Left renal pelvis (tissue), 4 donors: ENCODE measurements around the gene UPF1. TPM values are rescaled to one million over a fixed set of nuclear protein-coding genes. Genes with fewer than 3 reads are reported as not detected.
"Not testable (repeated sequence)": the region's sequence is repeated elsewhere in the genome, so short reads cannot be mapped to it uniquely, and the experiment has no call there.

ENCODE experiments used
- DNase-seq, 4 donors: peaks; one replicate each; pipeline ENCODE4 v3.0.0-alpha.2; 2013; ENCODE audit warnings: low read depth in 4 of 4, low spot score in 3 of 4
- polyA plus RNA-seq, 4 donors: library from polyadenylated mRNA; unstranded; fragments of 120-200 nt; gene quantifications; one replicate each; pipeline ENCODE4 v1.2.1, GENCODE V29; 2013; ENCODE audit not compliant: insufficient read length in 4 of 4

Gene UPF1
- polyA plus RNA-seq, 4 donors, result 33.0 to 62.5 (median 51.6) TPM

DNA sequence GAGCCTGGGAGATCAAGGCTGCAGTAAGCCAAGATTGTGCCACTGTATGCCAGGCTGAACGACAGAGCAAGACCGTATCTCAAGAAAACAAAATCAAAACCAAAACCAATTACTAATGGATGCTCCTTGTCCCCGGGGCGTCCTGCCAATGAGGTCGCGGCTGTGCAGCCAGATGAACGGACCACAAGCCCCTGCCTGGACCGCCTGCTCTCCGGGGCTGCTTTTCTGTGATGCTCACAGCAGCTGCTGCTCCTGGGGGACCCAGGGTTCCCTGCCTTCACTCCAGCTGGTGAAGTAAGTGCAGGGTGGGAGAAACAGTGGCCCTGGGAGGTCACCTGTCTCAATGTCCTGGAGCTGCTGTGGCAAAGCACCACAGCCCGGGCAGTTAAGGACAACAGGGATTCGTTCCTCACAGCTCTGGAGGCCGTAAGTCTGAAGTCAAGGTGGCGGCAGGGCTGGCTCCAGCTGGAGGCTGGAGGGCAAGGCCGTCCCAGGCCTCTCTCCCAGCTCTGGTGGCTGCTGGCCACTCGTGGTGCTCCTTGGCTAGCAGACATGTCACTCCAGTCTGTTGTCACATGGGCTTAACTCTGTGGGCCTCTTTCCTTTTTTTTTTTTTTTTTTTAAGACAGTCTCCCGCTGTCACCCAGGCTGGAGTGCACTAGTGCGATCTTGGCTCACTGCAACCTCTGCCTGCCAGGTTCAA is 77.3 kb downstream of the UPF1 start:
- no peak for DNase-seq

GRCh38 chr19:18910010-18910409 is 78.3 kb downstream of the UPF1 start:
- no peak for DNase-seq

GRCh38 chr19:18910801-18911436 is 79.2 kb downstream of the UPF1 start:
- DNase-seq, result no peak

- no peak for DNase-seq
Observed at GRCh38 chr19:18912933-18913332, 81.2 kb downstream of the UPF1 start.

DNA sequence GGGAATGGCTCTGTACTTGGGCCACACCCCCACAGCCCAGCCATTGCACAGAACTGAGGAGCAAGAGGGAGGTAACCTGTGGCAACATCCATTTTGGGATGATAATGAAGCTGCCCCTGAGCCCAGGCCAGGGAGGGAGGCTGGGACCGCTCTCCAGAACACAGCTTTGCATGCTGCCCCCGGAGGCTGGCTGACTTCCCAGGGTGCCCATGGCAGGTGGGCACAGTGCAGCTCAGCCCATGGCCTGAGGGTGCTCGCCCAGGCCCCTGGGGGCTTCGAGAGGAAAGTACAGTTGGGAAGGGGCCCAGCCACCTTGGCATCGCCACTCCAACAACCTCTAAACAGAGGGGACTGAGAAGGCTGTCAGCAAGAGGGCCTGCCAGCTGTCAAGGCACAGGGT is 81.7 kb downstream of the UPF1 start:
- no peak for DNase-seq

DNA sequence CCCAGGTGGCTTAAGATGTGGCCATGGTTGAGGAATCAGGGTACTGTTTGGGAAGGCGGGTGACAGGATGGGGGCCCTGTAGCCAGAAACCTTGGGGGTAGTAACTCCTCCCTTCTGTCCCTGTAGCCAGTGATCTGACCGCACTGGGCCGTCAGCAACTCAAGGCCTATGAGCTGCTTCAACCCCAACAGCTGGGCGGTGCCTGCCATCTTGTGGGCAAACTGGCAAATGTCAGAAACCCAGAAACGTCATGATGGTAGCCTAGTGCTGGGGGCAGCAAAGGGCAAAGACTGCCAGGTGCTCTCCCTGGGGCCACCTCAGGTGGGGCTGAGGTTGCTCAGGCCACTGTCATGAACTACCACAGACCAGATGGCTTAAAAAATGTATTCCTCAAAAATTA is 83.9 kb downstream of the UPF1 start:
- DNase-seq, result no peak

DNA sequence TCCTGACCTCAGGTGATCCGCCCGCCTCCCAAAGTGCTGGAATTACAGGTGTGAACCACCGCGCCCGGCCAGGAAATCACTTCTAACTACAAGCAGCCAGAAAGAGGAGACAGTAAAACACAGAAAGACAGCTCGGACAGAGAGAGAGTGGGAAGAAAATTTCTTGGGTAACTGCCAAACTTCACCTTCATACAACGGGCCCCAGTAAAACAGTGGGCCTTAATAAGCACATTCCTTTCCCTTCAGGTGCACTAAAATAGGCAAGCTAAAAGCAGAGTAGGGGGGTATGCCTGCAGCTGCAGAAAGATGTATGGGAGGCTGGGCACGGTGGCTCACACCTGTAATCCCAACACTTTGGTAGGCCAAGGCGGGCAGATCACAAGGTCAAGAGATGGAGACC is 85.8 kb downstream of the UPF1 start:
- not testable (repeated sequence) for DNase-seq

Other genes starting within 250 kb of the UPF1 start
- 10 to 100 TPM; 17.4 to 50.8 (median 21.9) TPM for gene REX1BD, start 243.2 kb upstream of the UPF1 start, polyA plus RNA-seq
- gene CRLF1, start 225.2 kb upstream of the UPF1 start, polyA plus RNA-seq, result 1 to 10 TPM; 3.0 to 7.5 (median 4.1) TPM
- gene TMEM59L, start 219.1 kb upstream of the UPF1 start, polyA plus RNA-seq, result 10 to 100 TPM in 1 of 4 donors, 1 to 10 TPM in 3; 3.1 to 22.5 (median 3.8) TPM
- 10 to 100 TPM in 1 of 4 donors, 1 to 10 TPM in 3; 5.1 to 10.3 (median 6.4) TPM for gene KLHL26, start 194.9 kb upstream of the UPF1 start, polyA plus RNA-seq
- gene CRTC1, start 148.3 kb upstream of the UPF1 start, polyA plus RNA-seq, result 10 to 100 TPM; 15.8 to 29.6 (median 17.5) TPM
- under 1 TPM; 0.20 to 0.45 (median 0.29) TPM for gene COMP, start 40.7 kb upstream of the UPF1 start, polyA plus RNA-seq
- 1 to 10 TPM; 6.3 to 8.3 (median 6.7) TPM for gene CERS1, start 64.2 kb downstream of the UPF1 start, polyA plus RNA-seq
- gene COPE, start 87.4 kb downstream of the UPF1 start, polyA plus RNA-seq, result 100 to 1,000 TPM in 2 of 4 donors, 10 to 100 TPM in 2; 86.5 to 125 (median 98.0) TPM
- 10 to 100 TPM; 33.4 to 51.5 (median 41.4) TPM for gene DDX49, start 87.8 kb downstream of the UPF1 start, polyA plus RNA-seq
- gene HOMER3, start 109.3 kb downstream of the UPF1 start, polyA plus RNA-seq, result 10 to 100 TPM; 44.3 to 77.7 (median 51.1) TPM
- gene SUGP2, start 201.6 kb downstream of the UPF1 start, polyA plus RNA-seq, result 100 to 1,000 TPM in 2 of 4 donors, 10 to 100 TPM in 2; 78.4 to 133 (median 90.7) TPM
- 10 to 100 TPM; 29.8 to 44.4 (median 35.1) TPM for gene ARMC6, start 201.6 kb downstream of the UPF1 start, polyA plus RNA-seq
- 10 to 100 TPM; 13.0 to 26.7 (median 16.8) TPM for gene SLC25A42, start 232.0 kb downstream of the UPF1 start, polyA plus RNA-seq